Liver (tissue), 9 donors: ENCODE data around the gene CECR2. TPM values are rescaled to one million over a fixed set of nuclear protein-coding genes. Genes with fewer than 3 reads are reported as not detected.

ENCODE experiments used
- DNase-seq: peaks from one replicate; pipeline ENCODE4 v3.0.0-alpha.2; 2017; ENCODE audit warnings: low spot score
- H3K27ac ChIP-seq, 2 donors: one replicate each; pipeline ENCODE4 v1.7.0; 2013; ENCODE audit warnings: inconsistent platforms in 2 of 2, low read length in 2 of 2, control low read depth in 1 of 2, low read depth in 1 of 2, mild to moderate bottlenecking in 1 of 2
- H3K27me3 ChIP-seq, 4 donors: one replicate each; pipeline versions ENCODE4 v1.6.1 to v1.7.0; 2013; ENCODE audit warnings: low read length in 3 of 4, inconsistent platforms in 1 of 4, mild to moderate bottlenecking in 1 of 4, moderate library complexity in 1 of 4; ENCODE audit not compliant: control insufficient read depth in 4 of 4, insufficient read depth in 4 of 4
- H3K36me3 ChIP-seq, 4 donors: one replicate each; pipeline versions ENCODE4 v1.6.1 to v1.7.0; 2013; ENCODE audit warnings: low read length in 3 of 4, mild to moderate bottlenecking in 3 of 4, low read depth in 1 of 4, moderate library complexity in 1 of 4; ENCODE audit not compliant: control insufficient read depth in 4 of 4, insufficient read depth in 3 of 4
- H3K4me1 ChIP-seq, 4 donors: one replicate each; pipeline versions ENCODE4 v1.6.1 to v1.7.0; 2013; ENCODE audit warnings: low read length in 3 of 4, mild to moderate bottlenecking in 3 of 4, moderate library complexity in 1 of 4; ENCODE audit not compliant: control insufficient read depth in 4 of 4, insufficient read depth in 4 of 4
- H3K4me3 ChIP-seq, 3 donors: one replicate each; pipeline versions ENCODE4 v1.6.1 to v1.7.0; 2013; ENCODE audit warnings: low read length in 3 of 3, control low read depth in 1 of 3, low read depth in 1 of 3, mild to moderate bottlenecking in 1 of 3
- H3K9ac ChIP-seq, 2 donors: one replicate each; pipeline ENCODE4 v1.7.0; 2013; ENCODE audit warnings: low read length in 2 of 2, mild to moderate bottlenecking in 2 of 2, moderate library complexity in 2 of 2, control low read depth in 1 of 2, low read depth in 1 of 2
- H3K9me3 ChIP-seq, 4 donors: one replicate each; pipeline versions ENCODE4 v1.6.1 to v1.7.0; 2013; ENCODE audit warnings: low read length in 3 of 4; ENCODE audit not compliant: control insufficient read depth in 4 of 4
- EGR1 ChIP-seq, 2 donors: IDR thresholded peaks; 2 replicates each; pipeline ENCODE4 v1.6.1; 2016 to 2018; ENCODE audit warnings: antibody characterized with exemption in 2 of 2, low read depth in 2 of 2
- FOXA1 ChIP-seq: IDR thresholded peaks from 2 replicates; pipeline ENCODE4 v1.6.1; 2016; ENCODE audit warnings: antibody characterized with exemption
- FOXA2 ChIP-seq: IDR thresholded peaks from 2 replicates; pipeline ENCODE4 v1.6.1; 2016; ENCODE audit warnings: antibody characterized with exemption
- GABPA ChIP-seq, 2 donors: IDR thresholded peaks in 1 of 2; conservative IDR thresholded peaks in 1 of 2; 2 replicates each; pipeline ENCODE4 v1.6.1; 2016; ENCODE audit warnings: antibody characterized with exemption in 2 of 2, mild to moderate bottlenecking in 1 of 2, moderate library complexity in 1 of 2
- HNF4A ChIP-seq, 2 donors: conservative IDR thresholded peaks; 2 replicates each; pipeline ENCODE4 v1.6.1; 2016; ENCODE audit warnings: antibody characterized with exemption in 2 of 2, mild to moderate bottlenecking in 2 of 2
- HNF4G ChIP-seq: IDR thresholded peaks from 2 replicates; pipeline ENCODE4 v1.6.1; 2016; ENCODE audit warnings: antibody characterized with exemption
- JUND ChIP-seq, 2 donors: IDR thresholded peaks; 2 replicates each; pipeline ENCODE4 v1.6.1; 2016; ENCODE audit warnings: antibody characterized with exemption in 2 of 2
- NR2F2 ChIP-seq: IDR thresholded peaks from 2 replicates; pipeline ENCODE4 v1.6.1; 2016; ENCODE audit warnings: antibody characterized with exemption
- RAD21 ChIP-seq, 2 donors: IDR thresholded peaks; 2 replicates each; pipeline ENCODE4 v1.6.1; 2016; ENCODE audit warnings: antibody characterized with exemption in 2 of 2, mild to moderate bottlenecking in 2 of 2
- RXRA ChIP-seq, 2 donors: IDR thresholded peaks; 2 replicates each; pipeline ENCODE4 v1.6.1; 2017 to 2018; ENCODE audit warnings: antibody characterized with exemption in 2 of 2, mild to moderate bottlenecking in 1 of 2
- SP1 ChIP-seq: IDR thresholded peaks from 2 replicates; pipeline ENCODE4 v1.6.1; 2018; ENCODE audit warnings: antibody characterized with exemption, mild to moderate bottlenecking
- TAF1 ChIP-seq: conservative IDR thresholded peaks from 2 replicates; pipeline ENCODE4 v1.6.1; 2016; ENCODE audit warnings: antibody characterized with exemption, mild to moderate bottlenecking
- whole genome bisulfite sequencing: extraction: QIAGEN DNeasy Blood & Tissue Kit; methylation state at CpG from one replicate; pipeline ENCODE4 v1.1.7; 2013; 5-methylcytosine and 5-hydroxymethylcytosine counted together
- polyA plus RNA-seq, 2 donors: library from polyadenylated mRNA; stranded (reverse) in 1 of 2; unstranded in 1 of 2; fragments of 200-250 nt in 1 of 2; fragments of >200 nt in 1 of 2; fragmentation: Nextera tagmentation in 1 of 2; extraction: Ambion mirVana in 1 of 2; gene quantifications; one replicate each; pipeline versions ENCODE4 v1.2.1 to v1.2.3, GENCODE V29; 2013 to 2015
- total RNA-seq, 2 donors: library from RNA; depleted of rRNA; stranded (reverse); fragments of >200 nt; gene quantifications; one replicate each; pipeline ENCODE4 v1.2.3, GENCODE V29; 2014
- TF ChIP-seq, protein P1 (sequence below): IDR thresholded peaks from 2 replicates; pipeline ENCODE4 v1.6.1; 2016; ENCODE audit warnings: antibody characterized with exemption
- TF ChIP-seq, protein P2 (sequence below): IDR thresholded peaks from 2 replicates; pipeline ENCODE4 v1.6.1; 2016; ENCODE audit warnings: antibody characterized with exemption
- TF ChIP-seq, protein P3 (sequence below): IDR thresholded peaks from 2 replicates; pipeline ENCODE4 v1.6.1; 2016; ENCODE audit warnings: antibody characterized with exemption
- TF ChIP-seq, protein P4 (sequence below): IDR thresholded peaks from 2 replicates; pipeline ENCODE4 v1.6.1; 2016; ENCODE audit warnings: antibody characterized with exemption, mild to moderate bottlenecking
- TF ChIP-seq, protein P5 (sequence below): fragments of 150-350 bp; IDR thresholded peaks from 2 replicates; pipeline ENCODE4 v1.5.1; 2017; ENCODE audit warnings: improper control_type of control experiment, low read depth, low read length; ENCODE audit not compliant: missing input control
- donor health status: healthy.
- donor health status: healthy.
- donor health status: healthy.
- donor health status: healthy.
- donor health status: healthy.

CECR2 gene
- total and polyA plus RNA-seq, 4 donors, result 1.8 to 9.7 (median 2.1) TPM

DNA sequence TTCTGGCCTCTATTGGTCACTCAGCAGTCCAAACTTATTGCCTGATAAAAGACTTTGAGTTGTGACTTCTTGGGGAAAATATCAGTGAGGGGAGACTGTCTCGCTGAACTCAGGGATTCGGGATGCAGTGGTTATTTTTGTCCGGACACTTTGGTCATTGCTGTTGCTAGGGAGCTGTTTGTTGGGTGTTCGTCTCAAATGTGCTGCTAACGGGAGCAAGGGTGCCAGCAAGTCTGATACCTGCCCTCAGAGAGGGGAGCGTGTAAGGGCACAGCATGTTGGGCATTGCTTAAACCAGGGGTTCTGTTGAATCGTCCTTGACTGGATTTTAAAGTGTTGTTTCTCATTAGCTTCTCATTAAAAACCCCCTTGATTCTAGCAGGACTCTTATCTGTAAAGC, 144.8 kb downstream of the CECR2 start:
- H3K9me3 ChIP-seq, result no peaks in the 10 kb centered on the region
- H3K27me3 ChIP-seq, result no peaks in the 10 kb centered on the region
- H3K4me1 ChIP-seq, result no peaks in the 10 kb centered on the region
- no peak overlapping the region for H3K9ac ChIP-seq
- no peak overlapping the region for H3K4me3 ChIP-seq
- H3K36me3 ChIP-seq, result peaks cover 1 to 18% (median 9%) of the 10 kb centered on the region in 4 donors
- DNase-seq, result no peak
- no peak overlapping the region for H3K27ac ChIP-seq
- 95% methylated on average over 7 of the region's 7 CpGs for WGBS
- no peak for TF ChIP-seq HNF4A (conservative IDR thresholded peaks at IDR 0.05)
- no peak for TF ChIP-seq JUND (IDR thresholded peaks at IDR 0.05)
- TF ChIP-seq, protein P1, sequence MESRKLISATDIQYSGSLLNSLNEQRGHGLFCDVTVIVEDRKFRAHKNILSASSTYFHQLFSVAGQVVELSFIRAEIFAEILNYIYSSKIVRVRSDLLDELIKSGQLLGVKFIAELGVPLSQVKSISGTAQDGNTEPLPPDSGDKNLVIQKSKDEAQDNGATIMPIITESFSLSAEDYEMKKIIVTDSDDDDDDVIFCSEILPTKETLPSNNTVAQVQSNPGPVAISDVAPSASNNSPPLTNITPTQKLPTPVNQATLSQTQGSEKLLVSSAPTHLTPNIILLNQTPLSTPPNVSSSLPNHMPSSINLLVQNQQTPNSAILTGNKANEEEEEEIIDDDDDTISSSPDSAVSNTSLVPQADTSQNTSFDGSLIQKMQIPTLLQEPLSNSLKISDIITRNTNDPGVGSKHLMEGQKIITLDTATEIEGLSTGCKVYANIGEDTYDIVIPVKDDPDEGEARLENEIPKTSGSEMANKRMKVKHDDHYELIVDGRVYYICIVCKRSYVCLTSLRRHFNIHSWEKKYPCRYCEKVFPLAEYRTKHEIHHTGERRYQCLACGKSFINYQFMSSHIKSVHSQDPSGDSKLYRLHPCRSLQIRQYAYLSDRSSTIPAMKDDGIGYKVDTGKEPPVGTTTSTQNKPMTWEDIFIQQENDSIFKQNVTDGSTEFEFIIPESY, result no peak
- TF ChIP-seq, protein P2, sequence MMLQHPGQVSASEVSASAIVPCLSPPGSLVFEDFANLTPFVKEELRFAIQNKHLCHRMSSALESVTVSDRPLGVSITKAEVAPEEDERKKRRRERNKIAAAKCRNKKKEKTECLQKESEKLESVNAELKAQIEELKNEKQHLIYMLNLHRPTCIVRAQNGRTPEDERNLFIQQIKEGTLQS, result no peak
- no peak for TF ChIP-seq SP1
- no peak for TF ChIP-seq RXRA (IDR thresholded peaks at IDR 0.05)
- no peak for TF ChIP-seq GABPA (IDR thresholded peaks at IDR 0.05 in 1 of 2, conservative IDR thresholded peaks at IDR 0.05 in 1 of 2)
- no peak for TF ChIP-seq NR2F2
- TF ChIP-seq, protein P3, sequence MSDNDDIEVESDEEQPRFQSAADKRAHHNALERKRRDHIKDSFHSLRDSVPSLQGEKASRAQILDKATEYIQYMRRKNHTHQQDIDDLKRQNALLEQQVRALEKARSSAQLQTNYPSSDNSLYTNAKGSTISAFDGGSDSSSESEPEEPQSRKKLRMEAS, result no peak
- no peak for TF ChIP-seq EGR1 (IDR thresholded peaks at IDR 0.05; ENCODE audit: low read depth in 2 of 2)
- TF ChIP-seq, protein P4, sequence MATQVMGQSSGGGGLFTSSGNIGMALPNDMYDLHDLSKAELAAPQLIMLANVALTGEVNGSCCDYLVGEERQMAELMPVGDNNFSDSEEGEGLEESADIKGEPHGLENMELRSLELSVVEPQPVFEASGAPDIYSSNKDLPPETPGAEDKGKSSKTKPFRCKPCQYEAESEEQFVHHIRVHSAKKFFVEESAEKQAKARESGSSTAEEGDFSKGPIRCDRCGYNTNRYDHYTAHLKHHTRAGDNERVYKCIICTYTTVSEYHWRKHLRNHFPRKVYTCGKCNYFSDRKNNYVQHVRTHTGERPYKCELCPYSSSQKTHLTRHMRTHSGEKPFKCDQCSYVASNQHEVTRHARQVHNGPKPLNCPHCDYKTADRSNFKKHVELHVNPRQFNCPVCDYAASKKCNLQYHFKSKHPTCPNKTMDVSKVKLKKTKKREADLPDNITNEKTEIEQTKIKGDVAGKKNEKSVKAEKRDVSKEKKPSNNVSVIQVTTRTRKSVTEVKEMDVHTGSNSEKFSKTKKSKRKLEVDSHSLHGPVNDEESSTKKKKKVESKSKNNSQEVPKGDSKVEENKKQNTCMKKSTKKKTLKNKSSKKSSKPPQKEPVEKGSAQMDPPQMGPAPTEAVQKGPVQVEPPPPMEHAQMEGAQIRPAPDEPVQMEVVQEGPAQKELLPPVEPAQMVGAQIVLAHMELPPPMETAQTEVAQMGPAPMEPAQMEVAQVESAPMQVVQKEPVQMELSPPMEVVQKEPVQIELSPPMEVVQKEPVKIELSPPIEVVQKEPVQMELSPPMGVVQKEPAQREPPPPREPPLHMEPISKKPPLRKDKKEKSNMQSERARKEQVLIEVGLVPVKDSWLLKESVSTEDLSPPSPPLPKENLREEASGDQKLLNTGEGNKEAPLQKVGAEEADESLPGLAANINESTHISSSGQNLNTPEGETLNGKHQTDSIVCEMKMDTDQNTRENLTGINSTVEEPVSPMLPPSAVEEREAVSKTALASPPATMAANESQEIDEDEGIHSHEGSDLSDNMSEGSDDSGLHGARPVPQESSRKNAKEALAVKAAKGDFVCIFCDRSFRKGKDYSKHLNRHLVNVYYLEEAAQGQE, result no peak
- no peak for TF ChIP-seq HNF4G
- TF ChIP-seq FOXA2, result no peak
- no peak for TF ChIP-seq FOXA1
- no peak for TF ChIP-seq RAD21 (IDR thresholded peaks at IDR 0.05)
- TF ChIP-seq, protein P5, sequence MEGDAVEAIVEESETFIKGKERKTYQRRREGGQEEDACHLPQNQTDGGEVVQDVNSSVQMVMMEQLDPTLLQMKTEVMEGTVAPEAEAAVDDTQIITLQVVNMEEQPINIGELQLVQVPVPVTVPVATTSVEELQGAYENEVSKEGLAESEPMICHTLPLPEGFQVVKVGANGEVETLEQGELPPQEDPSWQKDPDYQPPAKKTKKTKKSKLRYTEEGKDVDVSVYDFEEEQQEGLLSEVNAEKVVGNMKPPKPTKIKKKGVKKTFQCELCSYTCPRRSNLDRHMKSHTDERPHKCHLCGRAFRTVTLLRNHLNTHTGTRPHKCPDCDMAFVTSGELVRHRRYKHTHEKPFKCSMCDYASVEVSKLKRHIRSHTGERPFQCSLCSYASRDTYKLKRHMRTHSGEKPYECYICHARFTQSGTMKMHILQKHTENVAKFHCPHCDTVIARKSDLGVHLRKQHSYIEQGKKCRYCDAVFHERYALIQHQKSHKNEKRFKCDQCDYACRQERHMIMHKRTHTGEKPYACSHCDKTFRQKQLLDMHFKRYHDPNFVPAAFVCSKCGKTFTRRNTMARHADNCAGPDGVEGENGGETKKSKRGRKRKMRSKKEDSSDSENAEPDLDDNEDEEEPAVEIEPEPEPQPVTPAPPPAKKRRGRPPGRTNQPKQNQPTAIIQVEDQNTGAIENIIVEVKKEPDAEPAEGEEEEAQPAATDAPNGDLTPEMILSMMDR, result no peak

DNA sequence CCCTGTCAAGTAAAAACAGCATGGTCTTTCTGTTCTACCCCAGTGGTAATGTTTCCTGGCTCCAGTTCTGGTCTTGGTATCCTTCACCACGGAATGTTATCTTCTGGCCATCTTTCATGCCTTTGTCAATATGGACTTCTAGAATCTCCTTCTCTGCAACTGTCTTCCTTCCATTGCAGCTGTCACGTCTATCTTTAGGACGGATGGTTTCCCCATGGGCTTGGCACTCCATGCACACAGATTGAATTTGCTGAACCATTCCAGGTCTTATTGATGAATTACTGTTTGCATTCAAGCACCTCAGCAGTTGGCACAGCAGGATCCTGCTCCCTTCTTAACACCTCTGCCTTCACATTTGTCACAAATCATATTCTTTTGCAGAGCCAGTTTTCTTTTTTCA, 149.1 kb downstream of the CECR2 start:
- Histone ChIP-seq H3K4me3 (no peak overlapping the region), H3K4me1 (no peaks in the 10 kb centered on the region), H3K36me3 (peaks cover 0 to 5% (median 3%) of the 10 kb centered on the region in 4 donors), H3K27ac (no peak overlapping the region), H3K9ac (no peak overlapping the region), H3K9me3 (no peaks in the 10 kb centered on the region), H3K27me3 (no peaks in the 10 kb centered on the region)
- no peak for DNase-seq
- TF ChIP-seq TAF1 (no peak), EGR1 (IDR thresholded peaks at IDR 0.05; ENCODE audit: low read depth in 2 of 2) (no peak), HNF4G (no peak), SP1 (no peak), HNF4A (conservative IDR thresholded peaks at IDR 0.05) (no peak), NR2F2 (no peak)
- TF ChIP-seq, protein P4, result no peak
- TF ChIP-seq, protein P3, result no peak
- TF ChIP-seq, protein P2, result no peak
- WGBS, result 79% methylated on average over 3 of the region's 3 CpGs
